GM19395 (cell line): ENCODE data around the gene ZNF598.

Experiments used
- ATAC-seq: cut with Tn5 transposase; IDR thresholded peaks from one replicate; pipeline ENCODE4 v1.9.1; 2021; ENCODE audit warnings: mild to moderate bottlenecking, moderate library complexity; ENCODE audit not compliant: unreplicated experiment

ZNF598 gene

GRCh38 chr16:2008009-2008526 is 1.6 kb downstream of the ZNF598 start:
- no peak for ATAC-seq

- no peak for ATAC-seq
Measured at GRCh38 chr16:2007081-2007836, 2.4 kb downstream of the ZNF598 start.

GRCh38 chr16:2006317-2006716 is 3.3 kb downstream of the ZNF598 start:
- ATAC-seq, result no peak

GRCh38 chr16:2005646-2006045 is 4.0 kb downstream of the ZNF598 start:
- ATAC-seq, result no peak

GRCh38 chr16:2004795-2005517 is 4.7 kb downstream of the ZNF598 start:
- ATAC-seq, result no peak

GRCh38 chr16:2003827-2004641 is 5.6 kb downstream of the ZNF598 start:
- ATAC-seq, result no peak

- no peak for ATAC-seq
Measured at GRCh38 chr16:2003231-2003826, 6.3 kb downstream of the ZNF598 start.

- ATAC-seq, result no peak
Measured at GRCh38 chr16:2002406-2003230, 7.0 kb downstream of the ZNF598 start.

GRCh38 chr16:2001456-2002355 is 7.9 kb downstream of the ZNF598 start:
- ATAC-seq, result no peak

- ATAC-seq, result no peak
Measured at GRCh38 chr16:2001035-2001434, 8.6 kb downstream of the ZNF598 start.

GRCh38 chr16:1999866-2000514 is 9.6 kb downstream of the ZNF598 start:
- ATAC-seq, result no peak

GRCh38 chr16:1998852-1999801 is 10.5 kb downstream of the ZNF598 start:
- no peak for ATAC-seq

- ATAC-seq, result no peak
Measured at GRCh38 chr16:1998360-1998835, 11.2 kb downstream of the ZNF598 start.

GRCh38 chr16:1997494-1998359 is 11.9 kb downstream of the ZNF598 start:
- no peak for ATAC-seq

GRCh38 chr16:1993731-1994131 is 15.9 kb downstream of the ZNF598 start:
- ATAC-seq, result no peak

- ATAC-seq, result no peak
Measured at GRCh38 chr16:1992704-1993317, 16.8 kb downstream of the ZNF598 start.
